GM12878 (cell line): ENCODE results near the gene HSD17B13. TPM values are rescaled to one million over a fixed set of nuclear protein-coding genes. Genes with fewer than 3 reads are reported as not detected.

Source experiments
- ATAC-seq: fragments of 200-7000 bp; cut with Tn5 transposase; 3 replicates; pipeline ENCODE4 v1.9.1; 2020; ENCODE audit warnings: mild to moderate bottlenecking, moderate library complexity
- BruUV-seq: library from RNA; stranded (reverse); fragments of 400-500 nt; replicated peaks from 2 replicates; lab custom pipeline; 2021; lab: Mats Ljungman, UMichigan
- CTCF ChIA-PET: fragments of 300-600 bp; sonication (Branson Sonifier 250); formaldehyde crosslinking; extraction: SDS; loops from one replicate; lab custom pipeline; 2021; ENCODE audit warnings: inconsistent platforms; lab: Yijun Ruan, JAX
- POLR2A ChIA-PET: fragments of 350-600 bp; formaldehyde crosslinking; extraction: SDS; loops from one replicate; lab custom pipeline; 2021; ENCODE audit warnings: inconsistent platforms; lab: Charles Lee
- RAD21 ChIA-PET: fragments of 300-600 bp; sonication (Branson Sonifier 250); formaldehyde crosslinking; loops from one replicate; lab custom pipeline; 2023; ENCODE audit warnings: antibody characterized with exemption; ENCODE audit not compliant: unreplicated experiment; lab: Charles Lee
- SMC1A ChIA-PET: fragments of 300-600 bp; sonication (Branson Sonifier 250); formaldehyde crosslinking; loops from one replicate; lab custom pipeline; 2023; ENCODE audit not compliant: unreplicated experiment, uncharacterized antibody; lab: Charles Lee
- DNase-seq: peaks from one replicate; pipeline ENCODE4 v3.0.0-alpha.2; 2011; ENCODE audit warnings: low read depth, low spot score
- FAIRE-seq: peaks from 3 replicates; lab custom pipeline; 2011; peaks lifted over from hg19 to GRCh38; lab: Jason Lieb, UNC
- H2AFZ ChIP-seq: 2 replicates; pipeline ENCODE4 v1.6.0; 2011; ENCODE audit warnings: low read depth, low read length, control low read depth; ENCODE audit not compliant: control insufficient read depth
- H3K27ac ChIP-seq: 2 replicates; pipeline ENCODE4 v1.5.1; 2011; ENCODE audit warnings: control low read depth; ENCODE audit not compliant: control insufficient read depth, insufficient read depth
- H3K27me3 ChIP-seq, 2 experiments: replicated peaks in 1 of 2; 2 replicates each; pipeline versions ENCODE4 v1.6.0 to v1.6.1; 2011; ENCODE audit warnings: low read length in 1 of 2; ENCODE audit not compliant: control insufficient read depth in 2 of 2, insufficient read depth in 2 of 2
- H3K36me3 ChIP-seq, 2 experiments: 2 replicates each; pipeline ENCODE4 v1.5.1; 2011; ENCODE audit warnings: low read length in 1 of 2; ENCODE audit not compliant: control insufficient read depth in 2 of 2, insufficient read depth in 2 of 2
- H3K4me1 ChIP-seq: 2 replicates; pipeline ENCODE4 v1.6.1; 2011; ENCODE audit warnings: mild to moderate bottlenecking, low read length, moderate library complexity, mixed read lengths; ENCODE audit not compliant: control insufficient read depth, insufficient read depth
- H3K4me2 ChIP-seq: 2 replicates; pipeline ENCODE4 v1.6.0; 2011; ENCODE audit warnings: control low read depth; ENCODE audit not compliant: control insufficient read depth, insufficient read depth
- H3K4me3 ChIP-seq: fragments of 200-600 bp; sonication (generic); 2 replicates; pipeline ENCODE4 v1.5.1; 2016
- H3K79me2 ChIP-seq: 2 replicates; pipeline ENCODE4 v1.6.0; 2011; ENCODE audit warnings: low read length; ENCODE audit not compliant: control insufficient read depth, insufficient read depth
- H3K9ac ChIP-seq: 2 replicates; pipeline ENCODE4 v1.8.0; 2011; ENCODE audit warnings: low read length, control low read depth, mixed read lengths; ENCODE audit not compliant: control insufficient read depth, insufficient read depth
- H3K9me3 ChIP-seq: replicated peaks from 3 replicates; pipeline ENCODE4 v1.5.1; 2011; ENCODE audit warnings: mild to moderate bottlenecking, low read length; ENCODE audit not compliant: control insufficient read depth, insufficient read depth
- H4K20me1 ChIP-seq: 2 replicates; pipeline ENCODE4 v1.6.0; 2011; ENCODE audit not compliant: control insufficient read depth, insufficient read depth
- CHD2 ChIP-seq: IDR thresholded peaks from 2 replicates; pipeline ENCODE4 v1.6.1; 2011; ENCODE audit warnings: low read depth, low read length, improper control_type of control experiment, borderline replicate concordance
- CREM ChIP-seq: IDR thresholded peaks from 2 replicates; pipeline ENCODE4 v1.6.1; 2014; ENCODE audit warnings: antibody characterized with exemption, low read depth
- FOXM1 ChIP-seq: IDR thresholded peaks from 2 replicates; pipeline ENCODE4 v1.6.1; 2012; ENCODE audit warnings: low read depth, mild to moderate bottlenecking, inconsistent platforms, low read length, moderate library complexity
- GATAD2B ChIP-seq: fragments of 450-650 bp; conservative IDR thresholded peaks from 2 replicates; pipeline ENCODE4 v1.6.1; 2017; ENCODE audit warnings: low read depth, mild to moderate bottlenecking, moderate library complexity
- IRF3 ChIP-seq: fragments of 450-650 bp; IDR thresholded peaks from 2 replicates; pipeline ENCODE4 v1.6.1; 2014; ENCODE audit warnings: mild to moderate bottlenecking
- JUNB ChIP-seq: IDR thresholded peaks from 2 replicates; pipeline ENCODE4 v1.6.1; 2016; ENCODE audit warnings: antibody characterized with exemption, mild to moderate bottlenecking
- NRF1 ChIP-seq: conservative IDR thresholded peaks from 2 replicates; pipeline ENCODE4 v1.6.1; 2011; ENCODE audit warnings: mild to moderate bottlenecking, low read depth, low read length, improper control_type of control experiment
- PAX8 ChIP-seq: fragments of 450-650 bp; IDR thresholded peaks from 2 replicates; pipeline ENCODE4 v1.6.1; 2017; ENCODE audit warnings: mild to moderate bottlenecking, moderate library complexity
- PML ChIP-seq: IDR thresholded peaks from 2 replicates; pipeline ENCODE4 v1.6.1; 2012; ENCODE audit warnings: low read length, inconsistent platforms
- POU2F2 ChIP-seq: IDR thresholded peaks from 3 replicates; pipeline ENCODE4 v1.6.1; 2011; ENCODE audit warnings: low read depth, mild to moderate bottlenecking, low read length, borderline replicate concordance
- RELB ChIP-seq: fragments of 450-650 bp; IDR thresholded peaks from 2 replicates; pipeline ENCODE4 v1.6.1; 2017; ENCODE audit warnings: low read depth, mild to moderate bottlenecking, moderate library complexity
- SUZ12 ChIP-seq: fragments of 200-600 bp; sonication (generic); IDR thresholded peaks from one replicate; pipeline ENCODE4 v1.6.1; 2018; ENCODE audit warnings: antibody characterized with exemption, mild to moderate bottlenecking; ENCODE audit not compliant: unreplicated experiment
- ZNF622 ChIP-seq: fragments of 450-650 bp; IDR thresholded peaks from 2 replicates; pipeline ENCODE4 v1.6.1; 2017; ENCODE audit warnings: mild to moderate bottlenecking, inconsistent platforms
- ZSCAN29 ChIP-seq: fragments of 450-650 bp; IDR thresholded peaks from 2 replicates; pipeline ENCODE4 v1.6.1; 2017; ENCODE audit warnings: mild to moderate bottlenecking, moderate library complexity
- ZZZ3 ChIP-seq: IDR thresholded peaks from 2 replicates; pipeline ENCODE4 v1.6.1; 2011; ENCODE audit warnings: low read depth; ENCODE audit not compliant: control insufficient read depth, insufficient read length
- WGBS: methylation state at CpG from one replicate; pipeline ENCODE4 v1.1.6; 2016; ENCODE audit warnings: low lambda C conversion rate; ENCODE audit not compliant: insufficient replicate concordance, insufficient coverage; ENCODE audit errors: missing lambda C conversion rate; 5-methylcytosine and 5-hydroxymethylcytosine counted together
- in situ Hi-C: fragments of 300-500 bp; cut with MboI; formaldehyde crosslinking; loops from 9 replicates; pipeline ENCODE4 v1.14.3; 2018; ENCODE audit warnings: mixed read lengths
- intact Hi-C: fragments of 100-400 bp; cut with micrococcal nuclease; formaldehyde crosslinking; loops from one replicate; pipeline ENCODE4 v1.14.2; 2022; ENCODE audit not compliant: unreplicated experiment
- polyA plus RNA-seq, 11 experiments: library from polyadenylated mRNA; depleted of rRNA in 4 of 11; unstranded in 6 of 11; stranded (reverse) in 5 of 11; fragments of >200 nt; fragmentation: Nextera tagmentation in 4 of 11; fragmentation: Illumina TruSeq in 1 of 11; extraction: Ambion mirVana in 4 of 11; extraction: Trizol in 1 of 11; gene quantifications; 1 replicate in 1 of 11; 2 replicates in 10 of 11; pipeline versions ENCODE4 v1.2.1 to v1.2.3, GENCODE V29; 2011 to 2016; ENCODE audit warnings: inconsistent platforms in 2 of 11, missing spikeins in 2 of 11, low read depth in 1 of 11
- total RNA-seq, 4 experiments: library from RNA; depleted of rRNA in 3 of 4; stranded (reverse); fragments of >200 nt in 3 of 4; fragmentation: Illumina TruSeq in 1 of 4; extraction: Trizol in 1 of 4; gene quantifications; 2 replicates each; pipeline versions ENCODE4 v1.2.1 to v1.2.3, GENCODE V29; 2013 to 2021
- TF ChIP-seq, protein P1 (sequence below): fragments of 450-650 bp; IDR thresholded peaks from 2 replicates; pipeline ENCODE4 v1.6.1; 2017; ENCODE audit warnings: mild to moderate bottlenecking, low read depth, inconsistent platforms; ENCODE audit not compliant: poor library complexity, severe bottlenecking
- TF ChIP-seq, protein P2 (sequence below): fragments of 450-650 bp; IDR thresholded peaks from 2 replicates; pipeline ENCODE4 v1.6.1; 2017; ENCODE audit warnings: mild to moderate bottlenecking, moderate library complexity

Gene HSD17B13
- total and polyA plus RNA-seq, 10 of the 15 experiments (the other 5 are each of a cell fraction or from before 2014, with no cell fraction given): 0.03 to 0.09 (median 0.04) TPM; not detected in 4

GRCh38 chr4:87316961-87317360, 5.7 kb downstream of the HSD17B13 start:
- ChIA-PET CTCF (no interaction called here), SMC1A (no interaction called here), POLR2A (no interaction called here), RAD21 (no interaction called here)
- 78% methylated on average over 3 of the region's 3 CpGs for WGBS
- Histone ChIP-seq H3K36me3 (no peaks in the 10 kb centered on the region), H2AFZ (no peak overlapping the region), H3K4me2 (no peak overlapping the region), H3K79me2 (no peaks in the 10 kb centered on the region), H3K4me1 (no peaks in the 10 kb centered on the region), H4K20me1 (no peaks in the 10 kb centered on the region), H3K4me3 (no peak overlapping the region), H3K9me3 (no peaks in the 10 kb centered on the region), H3K9ac (no peak overlapping the region), H3K27ac (no peak overlapping the region), H3K27me3 (no peaks in the 10 kb centered on the region; a peak in 1 of 4 replicates)
- ATAC-seq: no peak
- in situ Hi-C loops: no loop called here
- intact Hi-C loops: no loop called here
- FAIRE-seq: no peak
- no peak for TF ChIP-seq POU2F2
- no peak for TF ChIP-seq ZZZ3
- TF ChIP-seq NRF1: no peak
- TF ChIP-seq ZSCAN29: no peak
- TF ChIP-seq, protein P1, sequence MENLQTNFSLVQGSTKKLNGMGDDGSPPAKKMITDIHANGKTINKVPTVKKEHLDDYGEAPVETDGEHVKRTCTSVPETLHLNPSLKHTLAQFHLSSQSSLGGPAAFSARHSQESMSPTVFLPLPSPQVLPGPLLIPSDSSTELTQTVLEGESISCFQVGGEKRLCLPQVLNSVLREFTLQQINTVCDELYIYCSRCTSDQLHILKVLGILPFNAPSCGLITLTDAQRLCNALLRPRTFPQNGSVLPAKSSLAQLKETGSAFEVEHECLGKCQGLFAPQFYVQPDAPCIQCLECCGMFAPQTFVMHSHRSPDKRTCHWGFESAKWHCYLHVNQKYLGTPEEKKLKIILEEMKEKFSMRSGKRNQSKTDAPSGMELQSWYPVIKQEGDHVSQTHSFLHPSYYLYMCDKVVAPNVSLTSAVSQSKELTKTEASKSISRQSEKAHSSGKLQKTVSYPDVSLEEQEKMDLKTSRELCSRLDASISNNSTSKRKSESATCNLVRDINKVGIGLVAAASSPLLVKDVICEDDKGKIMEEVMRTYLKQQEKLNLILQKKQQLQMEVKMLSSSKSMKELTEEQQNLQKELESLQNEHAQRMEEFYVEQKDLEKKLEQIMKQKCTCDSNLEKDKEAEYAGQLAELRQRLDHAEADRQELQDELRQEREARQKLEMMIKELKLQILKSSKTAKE: no peak
- no peak for TF ChIP-seq SUZ12
- no peak for TF ChIP-seq ZNF622
- no peak for TF ChIP-seq CHD2
- TF ChIP-seq, protein P2, sequence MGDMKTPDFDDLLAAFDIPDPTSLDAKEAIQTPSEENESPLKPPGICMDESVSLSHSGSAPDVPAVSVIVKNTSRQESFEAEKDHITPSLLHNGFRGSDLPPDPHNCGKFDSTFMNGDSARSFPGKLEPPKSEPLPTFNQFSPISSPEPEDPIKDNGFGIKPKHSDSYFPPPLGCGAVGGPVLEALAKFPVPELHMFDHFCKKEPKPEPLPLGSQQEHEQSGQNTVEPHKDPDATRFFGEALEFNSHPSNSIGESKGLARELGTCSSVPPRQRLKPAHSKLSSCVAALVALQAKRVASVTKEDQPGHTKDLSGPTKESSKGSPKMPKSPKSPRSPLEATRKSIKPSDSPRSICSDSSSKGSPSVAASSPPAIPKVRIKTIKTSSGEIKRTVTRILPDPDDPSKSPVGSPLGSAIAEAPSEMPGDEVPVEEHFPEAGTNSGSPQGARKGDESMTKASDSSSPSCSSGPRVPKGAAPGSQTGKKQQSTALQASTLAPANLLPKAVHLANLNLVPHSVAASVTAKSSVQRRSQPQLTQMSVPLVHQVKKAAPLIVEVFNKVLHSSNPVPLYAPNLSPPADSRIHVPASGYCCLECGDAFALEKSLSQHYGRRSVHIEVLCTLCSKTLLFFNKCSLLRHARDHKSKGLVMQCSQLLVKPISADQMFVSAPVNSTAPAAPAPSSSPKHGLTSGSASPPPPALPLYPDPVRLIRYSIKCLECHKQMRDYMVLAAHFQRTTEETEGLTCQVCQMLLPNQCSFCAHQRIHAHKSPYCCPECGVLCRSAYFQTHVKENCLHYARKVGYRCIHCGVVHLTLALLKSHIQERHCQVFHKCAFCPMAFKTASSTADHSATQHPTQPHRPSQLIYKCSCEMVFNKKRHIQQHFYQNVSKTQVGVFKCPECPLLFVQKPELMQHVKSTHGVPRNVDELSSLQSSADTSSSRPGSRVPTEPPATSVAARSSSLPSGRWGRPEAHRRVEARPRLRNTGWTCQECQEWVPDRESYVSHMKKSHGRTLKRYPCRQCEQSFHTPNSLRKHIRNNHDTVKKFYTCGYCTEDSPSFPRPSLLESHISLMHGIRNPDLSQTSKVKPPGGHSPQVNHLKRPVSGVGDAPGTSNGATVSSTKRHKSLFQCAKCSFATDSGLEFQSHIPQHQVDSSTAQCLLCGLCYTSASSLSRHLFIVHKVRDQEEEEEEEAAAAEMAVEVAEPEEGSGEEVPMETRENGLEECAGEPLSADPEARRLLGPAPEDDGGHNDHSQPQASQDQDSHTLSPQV: no peak
- TF ChIP-seq PML: no peak
- no peak for TF ChIP-seq PAX8
- TF ChIP-seq RELB: no peak
- no peak for TF ChIP-seq FOXM1
- TF ChIP-seq JUNB: no peak
- TF ChIP-seq CREM: no peak
- TF ChIP-seq GATAD2B: no peak
- no peak for TF ChIP-seq IRF3
- no peak for DNase-seq
- no TSS peak for BruUV-seq
